ENCODE measurements around the gene CHAD.

The CHAD gene

DNA sequence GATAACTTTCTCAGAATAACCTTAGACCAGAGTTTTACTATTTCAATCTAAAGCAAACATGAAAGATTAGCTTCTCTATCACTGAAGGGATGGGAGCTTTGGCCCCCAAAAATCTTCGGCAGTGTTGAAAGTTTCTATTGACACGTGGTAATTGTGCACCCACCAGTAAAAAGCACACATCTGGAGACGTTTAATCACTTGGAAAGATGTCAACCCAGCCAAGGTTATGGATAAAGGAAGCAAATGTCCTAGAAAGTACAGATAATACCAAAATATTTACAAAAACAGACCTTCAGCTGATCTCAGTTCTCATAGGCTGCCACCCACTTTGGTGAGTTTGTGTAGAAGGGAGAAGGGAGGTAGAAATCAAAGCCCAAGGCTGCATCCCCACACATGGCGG is 44.8 kb upstream of the CHAD start:
- ChIA-PET CTCF (interaction anchor here (0.6 to 1.0 kb wide), 2 partner anchors 12 to 246 kb away, joined by 3 to 6 read pairs; no protein-coding TSS in a partner anchor), POLR2A (no interaction called here)
- no peak for TF ChIP-seq ZBTB1 (tag by site-specific recombination; IDR thresholded peaks at IDR 0.05)
- no peak for TF ChIP-seq ZSCAN30 (tag by site-specific recombination; IDR thresholded peaks at IDR 0.05)
- no peak for TF ChIP-seq ZNF501 (tag by site-specific recombination; IDR thresholded peaks at IDR 0.05)
- TF ChIP-seq ZNF664 (tag by site-specific recombination; IDR thresholded peaks at IDR 0.05) = no peak
- no peak for TF ChIP-seq ZNF266 (tag by site-specific recombination; IDR thresholded peaks at IDR 0.05; ENCODE audit: low read depth)
- TF ChIP-seq, protein P1, sequence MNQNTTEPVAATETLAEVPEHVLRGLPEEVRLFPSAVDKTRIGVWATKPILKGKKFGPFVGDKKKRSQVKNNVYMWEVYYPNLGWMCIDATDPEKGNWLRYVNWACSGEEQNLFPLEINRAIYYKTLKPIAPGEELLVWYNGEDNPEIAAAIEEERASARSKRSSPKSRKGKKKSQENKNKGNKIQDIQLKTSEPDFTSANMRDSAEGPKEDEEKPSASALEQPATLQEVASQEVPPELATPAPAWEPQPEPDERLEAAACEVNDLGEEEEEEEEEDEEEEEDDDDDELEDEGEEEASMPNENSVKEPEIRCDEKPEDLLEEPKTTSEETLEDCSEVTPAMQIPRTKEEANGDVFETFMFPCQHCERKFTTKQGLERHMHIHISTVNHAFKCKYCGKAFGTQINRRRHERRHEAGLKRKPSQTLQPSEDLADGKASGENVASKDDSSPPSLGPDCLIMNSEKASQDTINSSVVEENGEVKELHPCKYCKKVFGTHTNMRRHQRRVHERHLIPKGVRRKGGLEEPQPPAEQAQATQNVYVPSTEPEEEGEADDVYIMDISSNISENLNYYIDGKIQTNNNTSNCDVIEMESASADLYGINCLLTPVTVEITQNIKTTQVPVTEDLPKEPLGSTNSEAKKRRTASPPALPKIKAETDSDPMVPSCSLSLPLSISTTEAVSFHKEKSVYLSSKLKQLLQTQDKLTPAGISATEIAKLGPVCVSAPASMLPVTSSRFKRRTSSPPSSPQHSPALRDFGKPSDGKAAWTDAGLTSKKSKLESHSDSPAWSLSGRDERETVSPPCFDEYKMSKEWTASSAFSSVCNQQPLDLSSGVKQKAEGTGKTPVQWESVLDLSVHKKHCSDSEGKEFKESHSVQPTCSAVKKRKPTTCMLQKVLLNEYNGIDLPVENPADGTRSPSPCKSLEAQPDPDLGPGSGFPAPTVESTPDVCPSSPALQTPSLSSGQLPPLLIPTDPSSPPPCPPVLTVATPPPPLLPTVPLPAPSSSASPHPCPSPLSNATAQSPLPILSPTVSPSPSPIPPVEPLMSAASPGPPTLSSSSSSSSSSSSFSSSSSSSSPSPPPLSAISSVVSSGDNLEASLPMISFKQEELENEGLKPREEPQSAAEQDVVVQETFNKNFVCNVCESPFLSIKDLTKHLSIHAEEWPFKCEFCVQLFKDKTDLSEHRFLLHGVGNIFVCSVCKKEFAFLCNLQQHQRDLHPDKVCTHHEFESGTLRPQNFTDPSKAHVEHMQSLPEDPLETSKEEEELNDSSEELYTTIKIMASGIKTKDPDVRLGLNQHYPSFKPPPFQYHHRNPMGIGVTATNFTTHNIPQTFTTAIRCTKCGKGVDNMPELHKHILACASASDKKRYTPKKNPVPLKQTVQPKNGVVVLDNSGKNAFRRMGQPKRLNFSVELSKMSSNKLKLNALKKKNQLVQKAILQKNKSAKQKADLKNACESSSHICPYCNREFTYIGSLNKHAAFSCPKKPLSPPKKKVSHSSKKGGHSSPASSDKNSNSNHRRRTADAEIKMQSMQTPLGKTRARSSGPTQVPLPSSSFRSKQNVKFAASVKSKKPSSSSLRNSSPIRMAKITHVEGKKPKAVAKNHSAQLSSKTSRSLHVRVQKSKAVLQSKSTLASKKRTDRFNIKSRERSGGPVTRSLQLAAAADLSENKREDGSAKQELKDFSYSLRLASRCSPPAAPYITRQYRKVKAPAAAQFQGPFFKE (tag by site-specific recombination; IDR thresholded peaks at IDR 0.05; ENCODE audit: borderline replicate concordance) = no peak
- TF ChIP-seq, protein P2, sequence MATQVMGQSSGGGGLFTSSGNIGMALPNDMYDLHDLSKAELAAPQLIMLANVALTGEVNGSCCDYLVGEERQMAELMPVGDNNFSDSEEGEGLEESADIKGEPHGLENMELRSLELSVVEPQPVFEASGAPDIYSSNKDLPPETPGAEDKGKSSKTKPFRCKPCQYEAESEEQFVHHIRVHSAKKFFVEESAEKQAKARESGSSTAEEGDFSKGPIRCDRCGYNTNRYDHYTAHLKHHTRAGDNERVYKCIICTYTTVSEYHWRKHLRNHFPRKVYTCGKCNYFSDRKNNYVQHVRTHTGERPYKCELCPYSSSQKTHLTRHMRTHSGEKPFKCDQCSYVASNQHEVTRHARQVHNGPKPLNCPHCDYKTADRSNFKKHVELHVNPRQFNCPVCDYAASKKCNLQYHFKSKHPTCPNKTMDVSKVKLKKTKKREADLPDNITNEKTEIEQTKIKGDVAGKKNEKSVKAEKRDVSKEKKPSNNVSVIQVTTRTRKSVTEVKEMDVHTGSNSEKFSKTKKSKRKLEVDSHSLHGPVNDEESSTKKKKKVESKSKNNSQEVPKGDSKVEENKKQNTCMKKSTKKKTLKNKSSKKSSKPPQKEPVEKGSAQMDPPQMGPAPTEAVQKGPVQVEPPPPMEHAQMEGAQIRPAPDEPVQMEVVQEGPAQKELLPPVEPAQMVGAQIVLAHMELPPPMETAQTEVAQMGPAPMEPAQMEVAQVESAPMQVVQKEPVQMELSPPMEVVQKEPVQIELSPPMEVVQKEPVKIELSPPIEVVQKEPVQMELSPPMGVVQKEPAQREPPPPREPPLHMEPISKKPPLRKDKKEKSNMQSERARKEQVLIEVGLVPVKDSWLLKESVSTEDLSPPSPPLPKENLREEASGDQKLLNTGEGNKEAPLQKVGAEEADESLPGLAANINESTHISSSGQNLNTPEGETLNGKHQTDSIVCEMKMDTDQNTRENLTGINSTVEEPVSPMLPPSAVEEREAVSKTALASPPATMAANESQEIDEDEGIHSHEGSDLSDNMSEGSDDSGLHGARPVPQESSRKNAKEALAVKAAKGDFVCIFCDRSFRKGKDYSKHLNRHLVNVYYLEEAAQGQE (tag by site-specific recombination; IDR thresholded peaks at IDR 0.05) = no peak
- TF ChIP-seq ZNF138 (tag by site-specific recombination; IDR thresholded peaks at IDR 0.05; ENCODE audit: borderline replicate concordance) = no peak
- no peak for TF ChIP-seq ZNF10 (tag by site-specific recombination; IDR thresholded peaks at IDR 0.05)
- no peak for TF ChIP-seq ZNF747 (tag by site-specific recombination; IDR thresholded peaks at IDR 0.05)
- no peak for TF ChIP-seq ZNF169 (tag by site-specific recombination; IDR thresholded peaks at IDR 0.05)
- TF ChIP-seq, protein P3, sequence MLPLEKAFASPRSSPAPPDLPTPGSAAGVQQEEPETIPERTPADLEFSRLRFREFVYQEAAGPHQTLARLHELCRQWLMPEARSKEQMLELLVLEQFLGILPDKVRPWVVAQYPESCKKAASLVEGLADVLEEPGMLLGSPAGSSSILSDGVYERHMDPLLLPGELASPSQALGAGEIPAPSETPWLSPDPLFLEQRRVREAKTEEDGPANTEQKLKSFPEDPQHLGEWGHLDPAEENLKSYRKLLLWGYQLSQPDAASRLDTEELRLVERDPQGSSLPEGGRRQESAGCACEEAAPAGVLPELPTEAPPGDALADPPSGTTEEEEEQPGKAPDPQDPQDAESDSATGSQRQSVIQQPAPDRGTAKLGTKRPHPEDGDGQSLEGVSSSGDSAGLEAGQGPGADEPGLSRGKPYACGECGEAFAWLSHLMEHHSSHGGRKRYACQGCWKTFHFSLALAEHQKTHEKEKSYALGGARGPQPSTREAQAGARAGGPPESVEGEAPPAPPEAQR (tag by site-specific recombination; IDR thresholded peaks at IDR 0.05) = no peak
- TF ChIP-seq, protein P4, sequence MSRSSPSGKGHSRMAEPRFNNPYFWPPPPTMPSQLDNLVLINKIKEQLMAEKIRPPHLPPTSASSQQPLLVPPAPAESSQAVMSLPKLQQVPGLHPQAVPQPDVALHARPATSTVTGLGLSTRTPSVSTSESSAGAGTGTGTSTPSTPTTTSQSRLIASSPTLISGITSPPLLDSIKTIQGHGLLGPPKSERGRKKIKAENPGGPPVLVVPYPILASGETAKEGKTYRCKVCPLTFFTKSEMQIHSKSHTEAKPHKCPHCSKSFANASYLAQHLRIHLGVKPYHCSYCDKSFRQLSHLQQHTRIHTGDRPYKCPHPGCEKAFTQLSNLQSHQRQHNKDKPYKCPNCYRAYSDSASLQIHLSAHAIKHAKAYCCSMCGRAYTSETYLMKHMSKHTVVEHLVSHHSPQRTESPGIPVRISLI (tag by site-specific recombination; IDR thresholded peaks at IDR 0.05) = no peak
- TF ChIP-seq, protein P5, sequence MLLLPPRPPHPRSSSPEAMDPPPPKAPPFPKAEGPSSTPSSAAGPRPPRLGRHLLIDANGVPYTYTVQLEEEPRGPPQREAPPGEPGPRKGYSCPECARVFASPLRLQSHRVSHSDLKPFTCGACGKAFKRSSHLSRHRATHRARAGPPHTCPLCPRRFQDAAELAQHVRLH (tag by site-specific recombination; IDR thresholded peaks at IDR 0.05) = no peak
- TF ChIP-seq ZFP37 (tag by site-specific recombination; IDR thresholded peaks at IDR 0.05) = no peak
- no peak for TF ChIP-seq ZXDB (tag by site-specific recombination; IDR thresholded peaks at IDR 0.05)
- TF ChIP-seq, protein P6, sequence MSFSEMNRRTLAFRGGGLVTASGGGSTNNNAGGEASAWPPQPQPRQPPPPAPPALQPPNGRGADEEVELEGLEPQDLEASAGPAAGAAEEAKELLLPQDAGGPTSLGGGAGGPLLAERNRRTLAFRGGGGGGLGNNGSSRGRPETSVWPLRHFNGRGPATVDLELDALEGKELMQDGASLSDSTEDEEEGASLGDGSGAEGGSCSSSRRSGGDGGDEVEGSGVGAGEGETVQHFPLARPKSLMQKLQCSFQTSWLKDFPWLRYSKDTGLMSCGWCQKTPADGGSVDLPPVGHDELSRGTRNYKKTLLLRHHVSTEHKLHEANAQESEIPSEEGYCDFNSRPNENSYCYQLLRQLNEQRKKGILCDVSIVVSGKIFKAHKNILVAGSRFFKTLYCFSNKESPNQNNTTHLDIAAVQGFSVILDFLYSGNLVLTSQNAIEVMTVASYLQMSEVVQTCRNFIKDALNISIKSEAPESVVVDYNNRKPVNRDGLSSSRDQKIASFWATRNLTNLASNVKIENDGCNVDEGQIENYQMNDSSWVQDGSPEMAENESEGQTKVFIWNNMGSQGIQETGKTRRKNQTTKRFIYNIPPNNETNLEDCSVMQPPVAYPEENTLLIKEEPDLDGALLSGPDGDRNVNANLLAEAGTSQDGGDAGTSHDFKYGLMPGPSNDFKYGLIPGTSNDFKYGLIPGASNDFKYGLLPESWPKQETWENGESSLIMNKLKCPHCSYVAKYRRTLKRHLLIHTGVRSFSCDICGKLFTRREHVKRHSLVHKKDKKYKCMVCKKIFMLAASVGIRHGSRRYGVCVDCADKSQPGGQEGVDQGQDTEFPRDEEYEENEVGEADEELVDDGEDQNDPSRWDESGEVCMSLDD (tag by site-specific recombination; IDR thresholded peaks at IDR 0.05) = no peak
- no peak for TF ChIP-seq ZNF624 (tag by site-specific recombination; IDR thresholded peaks at IDR 0.05)
- TF ChIP-seq ZNF223 (tag by site-specific recombination; IDR thresholded peaks at IDR 0.05) = no peak
- Histone ChIP-seq H3K9me3 (ENCODE audit: control insufficient read depth, insufficient read depth, low read depth, low read length) (no peaks in the 10 kb centered on the region), H3K4me1 (ENCODE audit: control insufficient read depth, insufficient read depth, low read length) (no peaks in the 10 kb centered on the region), H3K4me3 (ENCODE audit: low read depth, low read length) (no peak overlapping the region), H3K36me3 (ENCODE audit: control insufficient read depth in 2 of 2, insufficient read depth in 1 of 2, low read length in 2 of 2) (no peaks in the 10 kb centered on the region), H3K27ac (ENCODE audit: extremely low read depth, low read depth, low read length) (no peak overlapping the region)
